Astrocyte (in vitro differentiated cells and primary cell): Measurements from ENCODE around the gene IL1RAP. TPM values are rescaled to one million over a fixed set of nuclear protein-coding genes. Genes with fewer than 3 reads are reported as not detected.

Experiments
- DNase-seq: peaks from one replicate; pipeline ENCODE4 v3.0.0-alpha.2; 2010; ENCODE audit warnings: low read depth
- FAIRE-seq: peaks from 2 replicates; lab custom pipeline; 2011; peaks lifted over from hg19 to GRCh38; lab: Jason Lieb, UNC
- H2AFZ ChIP-seq: 2 replicates; pipeline ENCODE4 v1.6.0; 2012; ENCODE audit warnings: low read depth, low read length, inconsistent platforms
- H3K27ac ChIP-seq: 2 replicates; pipeline ENCODE4 v1.5.1; 2011; ENCODE audit warnings: low read depth, low read length, inconsistent platforms
- H3K27me3 ChIP-seq: 2 replicates; pipeline ENCODE4 v1.6.0; 2011; ENCODE audit warnings: low read length, inconsistent platforms; ENCODE audit not compliant: insufficient read depth
- H3K36me3 ChIP-seq: 2 replicates; pipeline ENCODE4 v1.5.1; 2011; ENCODE audit warnings: low read length, inconsistent platforms; ENCODE audit not compliant: insufficient read depth
- H3K4me1 ChIP-seq: 2 replicates; pipeline ENCODE4 v1.5.1; 2011; ENCODE audit warnings: low read length, inconsistent platforms; ENCODE audit not compliant: insufficient read depth
- H3K4me2 ChIP-seq: 2 replicates; pipeline ENCODE4 v1.6.0; 2012; ENCODE audit warnings: low read length, inconsistent platforms
- H3K4me3 ChIP-seq: 2 replicates; pipeline ENCODE4 v1.5.1; 2011; ENCODE audit warnings: low read depth, mild to moderate bottlenecking, low read length, inconsistent platforms; ENCODE audit not compliant: insufficient read depth
- H3K79me2 ChIP-seq: 2 replicates; pipeline ENCODE4 v1.6.0; 2012; ENCODE audit warnings: mild to moderate bottlenecking, low read length, inconsistent platforms; ENCODE audit not compliant: insufficient read depth
- H3K9ac ChIP-seq: 2 replicates; pipeline ENCODE4 v1.6.0; 2012; ENCODE audit warnings: mild to moderate bottlenecking, low read length, inconsistent platforms
- H3K9me3 ChIP-seq: 2 replicates; pipeline ENCODE4 v1.5.1; 2012; ENCODE audit warnings: low read depth, mild to moderate bottlenecking, low read length, inconsistent platforms; ENCODE audit not compliant: insufficient read depth
- H4K20me1 ChIP-seq: 2 replicates; pipeline ENCODE4 v1.6.0; 2012; ENCODE audit warnings: low read length, inconsistent platforms; ENCODE audit not compliant: insufficient read depth
- H3K27ac Mint-ChIP-seq: one replicate; pipeline ENCODE4 v1.8.0; 2021; ENCODE audit warnings: mild to moderate bottlenecking, mixed read lengths; ENCODE audit not compliant: unreplicated experiment
- H3K27me3 Mint-ChIP-seq: one replicate; pipeline ENCODE4 v1.8.0; 2021; ENCODE audit warnings: low read depth, mixed read lengths; ENCODE audit not compliant: unreplicated experiment
- H3K36me3 Mint-ChIP-seq: one replicate; pipeline ENCODE4 v1.8.0; 2021; ENCODE audit warnings: low read depth, mixed read lengths; ENCODE audit not compliant: unreplicated experiment
- H3K4me1 Mint-ChIP-seq: one replicate; pipeline ENCODE4 v1.8.0; 2021; ENCODE audit warnings: low read depth, mixed read lengths; ENCODE audit not compliant: unreplicated experiment
- H3K4me3 Mint-ChIP-seq: one replicate; pipeline ENCODE4 v1.8.0; 2021; ENCODE audit warnings: mild to moderate bottlenecking, moderate library complexity, mixed read lengths; ENCODE audit not compliant: unreplicated experiment
- H3K9me3 Mint-ChIP-seq: one replicate; pipeline ENCODE4 v1.8.0; 2021; ENCODE audit warnings: mild to moderate bottlenecking, mixed read lengths; ENCODE audit not compliant: unreplicated experiment
- EZH2 ChIP-seq: IDR thresholded peaks from 2 replicates; pipeline ENCODE4 v1.6.1; 2012; ENCODE audit warnings: mild to moderate bottlenecking, low read length, inconsistent platforms; ENCODE audit not compliant: insufficient read depth
- total RNA-seq: library from RNA; stranded (reverse); gene quantifications from 2 replicates; pipeline ENCODE4 v1.2.1, GENCODE V29; 2021
- TF ChIP-seq, protein P1 (sequence below): IDR thresholded peaks from 2 replicates; pipeline ENCODE4 v1.5.1; 2011; ENCODE audit warnings: low read depth, mild to moderate bottlenecking, inconsistent platforms, low read length, moderate library complexity; ENCODE audit not compliant: insufficient read depth

Gene IL1RAP
- total RNA-seq, 1 donor from 2014 or later = 19.4 TPM

DNA sequence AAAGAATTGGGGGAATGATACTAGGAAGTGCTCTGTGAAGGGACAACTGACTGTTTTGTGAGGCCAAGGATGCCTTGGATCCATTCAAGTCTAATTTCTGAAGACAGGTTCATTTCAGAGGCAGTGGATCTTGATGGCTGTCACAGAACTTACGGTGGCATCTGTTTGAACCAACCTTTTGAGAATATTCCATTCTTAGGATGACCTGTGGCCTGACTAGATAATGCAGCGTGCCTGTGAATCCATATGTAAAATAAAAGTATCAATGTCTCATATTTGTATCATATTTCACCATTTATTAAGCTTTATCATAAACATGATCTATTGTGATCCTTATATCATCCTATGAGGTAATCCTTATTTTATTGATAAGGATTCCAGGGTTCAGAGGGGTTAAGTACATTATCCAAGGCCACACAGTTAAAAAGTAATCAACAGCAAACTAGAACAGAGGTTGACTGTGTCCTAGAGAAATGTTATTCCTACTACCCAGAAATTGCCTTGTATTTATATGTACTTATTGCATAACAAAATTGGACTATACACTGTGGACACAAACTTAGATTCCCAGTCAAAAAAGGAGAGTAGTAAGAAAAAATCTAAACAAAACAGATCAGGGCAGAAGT is 34.3 kb downstream of the IL1RAP start:
- no peak overlapping the region for H3K27ac ChIP-seq
- Mint-ChIP-seq H3K36me3 (peaks cover 5% of the 10 kb centered on the region), H3K27ac (no peak overlapping the region), H3K4me1 (peaks cover 10% of the 10 kb centered on the region), H3K27me3 (no peaks in the 10 kb centered on the region), H3K9me3 (peaks cover 4% of the 10 kb centered on the region), H3K4me3 (no peak overlapping the region)
- H3K4me2 ChIP-seq = no peak overlapping the region
- H2AFZ ChIP-seq = no peak overlapping the region
- no peak for TF ChIP-seq EZH2
- TF ChIP-seq, protein P1, sequence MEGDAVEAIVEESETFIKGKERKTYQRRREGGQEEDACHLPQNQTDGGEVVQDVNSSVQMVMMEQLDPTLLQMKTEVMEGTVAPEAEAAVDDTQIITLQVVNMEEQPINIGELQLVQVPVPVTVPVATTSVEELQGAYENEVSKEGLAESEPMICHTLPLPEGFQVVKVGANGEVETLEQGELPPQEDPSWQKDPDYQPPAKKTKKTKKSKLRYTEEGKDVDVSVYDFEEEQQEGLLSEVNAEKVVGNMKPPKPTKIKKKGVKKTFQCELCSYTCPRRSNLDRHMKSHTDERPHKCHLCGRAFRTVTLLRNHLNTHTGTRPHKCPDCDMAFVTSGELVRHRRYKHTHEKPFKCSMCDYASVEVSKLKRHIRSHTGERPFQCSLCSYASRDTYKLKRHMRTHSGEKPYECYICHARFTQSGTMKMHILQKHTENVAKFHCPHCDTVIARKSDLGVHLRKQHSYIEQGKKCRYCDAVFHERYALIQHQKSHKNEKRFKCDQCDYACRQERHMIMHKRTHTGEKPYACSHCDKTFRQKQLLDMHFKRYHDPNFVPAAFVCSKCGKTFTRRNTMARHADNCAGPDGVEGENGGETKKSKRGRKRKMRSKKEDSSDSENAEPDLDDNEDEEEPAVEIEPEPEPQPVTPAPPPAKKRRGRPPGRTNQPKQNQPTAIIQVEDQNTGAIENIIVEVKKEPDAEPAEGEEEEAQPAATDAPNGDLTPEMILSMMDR = no peak
- no peaks in the 10 kb centered on the region for H4K20me1 ChIP-seq
- H3K27me3 ChIP-seq = no peaks in the 10 kb centered on the region
- H3K4me3 ChIP-seq = no peak overlapping the region
- no peak overlapping the region for H3K9ac ChIP-seq
- no peaks in the 10 kb centered on the region for H3K4me1 ChIP-seq
- H3K79me2 ChIP-seq = peaks cover 6% of the 10 kb centered on the region
- no peaks in the 10 kb centered on the region for H3K9me3 ChIP-seq
- H3K36me3 ChIP-seq = no peaks in the 10 kb centered on the region
- FAIRE-seq (no peak), DNase-seq (no peak)

DNA sequence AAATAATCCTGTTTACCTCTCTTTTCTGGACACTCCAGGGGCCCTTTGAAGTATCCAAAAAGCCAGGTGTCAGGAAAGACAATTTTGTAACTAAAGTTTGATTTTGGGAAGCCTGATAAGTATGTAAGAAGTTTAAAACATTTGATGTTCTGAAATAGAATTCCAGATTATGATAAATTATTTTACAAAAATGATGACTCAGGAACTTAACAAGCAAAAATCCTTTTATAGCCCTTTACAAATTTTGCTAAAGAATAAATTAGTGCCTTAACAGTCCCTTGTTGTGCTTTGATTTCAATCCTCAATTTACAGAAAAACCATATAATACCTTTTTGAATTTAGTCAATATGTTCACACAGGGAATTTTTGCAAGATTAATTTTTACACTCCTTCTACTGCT is 38.1 kb downstream of the IL1RAP start:
- Mint-ChIP-seq H3K27ac (no peak overlapping the region), H3K4me3 (no peak overlapping the region), H3K36me3 (peaks cover 11% of the 10 kb centered on the region), H3K9me3 (peaks cover 4% of the 10 kb centered on the region), H3K27me3 (no peaks in the 10 kb centered on the region), H3K4me1 (peaks cover 2% of the 10 kb centered on the region)
- H3K9me3 ChIP-seq = no peaks in the 10 kb centered on the region
- no peak overlapping the region for H3K4me2 ChIP-seq
- no peaks in the 10 kb centered on the region for H3K27me3 ChIP-seq
- no peaks in the 10 kb centered on the region for H3K4me1 ChIP-seq
- H3K9ac ChIP-seq = no peak overlapping the region
- TF ChIP-seq, protein P1 = no peak
- no peak for TF ChIP-seq EZH2
- H4K20me1 ChIP-seq = no peaks in the 10 kb centered on the region
- H2AFZ ChIP-seq = no peak overlapping the region
- FAIRE-seq = no peak
- no peak overlapping the region for H3K27ac ChIP-seq
- H3K36me3 ChIP-seq = no peaks in the 10 kb centered on the region
- no peak for DNase-seq
- H3K4me3 ChIP-seq = no peak overlapping the region
- H3K79me2 ChIP-seq = peaks cover 2% of the 10 kb centered on the region

DNA sequence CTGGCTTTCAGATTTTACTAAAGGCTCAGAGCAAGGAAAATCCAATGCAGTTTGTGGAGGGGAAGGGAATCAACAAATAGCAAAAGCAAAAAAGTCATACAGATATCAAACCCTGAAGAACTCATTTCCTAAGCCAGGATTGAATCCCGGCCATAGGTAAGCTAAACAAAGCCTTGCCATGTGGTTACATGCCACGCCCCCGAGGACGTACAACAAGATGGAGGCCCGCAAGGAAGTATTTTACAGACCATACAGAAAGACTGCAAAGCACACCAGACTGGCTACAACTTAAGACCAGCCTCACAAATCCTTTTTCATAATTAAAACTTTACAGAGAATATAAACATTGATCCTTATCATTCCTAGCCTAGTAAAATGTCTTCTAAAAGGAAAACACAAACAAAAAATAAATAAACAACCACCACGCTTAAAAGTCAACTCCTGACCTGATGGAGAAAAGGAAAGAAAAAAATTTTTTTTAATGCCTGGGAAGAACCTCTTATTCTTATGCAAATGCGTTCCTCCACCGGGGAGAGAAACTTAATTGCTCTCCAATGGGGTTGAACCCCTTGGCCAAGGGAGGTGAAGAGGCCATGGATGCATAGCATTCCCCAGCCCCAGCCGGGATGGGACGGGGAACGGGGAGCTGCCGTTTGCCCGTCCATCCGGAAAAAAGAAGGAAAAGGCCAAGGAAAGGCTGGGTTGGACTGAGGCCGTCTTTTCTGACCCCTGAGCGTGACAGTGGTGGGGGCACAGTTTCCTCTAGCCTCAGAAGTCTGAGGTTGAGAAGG is 39.3 kb downstream of the IL1RAP start:
- H3K4me1 ChIP-seq = no peaks in the 10 kb centered on the region
- H3K9ac ChIP-seq = no peak overlapping the region
- Mint-ChIP-seq H3K4me1 (no peaks in the 10 kb centered on the region), H3K4me3 (no peak overlapping the region), H3K27me3 (no peaks in the 10 kb centered on the region), H3K36me3 (peaks cover 14% of the 10 kb centered on the region), H3K9me3 (peaks cover 4% of the 10 kb centered on the region), H3K27ac (no peak overlapping the region)
- H3K79me2 ChIP-seq = no peaks in the 10 kb centered on the region
- H4K20me1 ChIP-seq = no peaks in the 10 kb centered on the region
- H3K36me3 ChIP-seq = no peaks in the 10 kb centered on the region
- no peak overlapping the region for H3K4me3 ChIP-seq
- TF ChIP-seq EZH2 = no peak
- TF ChIP-seq, protein P1 = no peak
- H3K27me3 ChIP-seq = no peaks in the 10 kb centered on the region
- H2AFZ ChIP-seq = no peak overlapping the region
- DNase-seq = no peak
- H3K4me2 ChIP-seq = no peak overlapping the region
- no peaks in the 10 kb centered on the region for H3K9me3 ChIP-seq
- FAIRE-seq = no peak
- H3K27ac ChIP-seq = no peak overlapping the region
